SK-N-SH treated with all-trans-retinoic acid at 6 μM for 48 hours (cell line): ENCODE measurements around the gene CEP295NL.
"Not testable (repeated sequence)": the region's sequence is repeated elsewhere in the genome, so short reads cannot be mapped to it uniquely, and the experiment has no call there.

ENCODE experiments used
- ATAC-seq: fragments of 200-7000 bp; cut with Tn5 transposase; 3 replicates; pipeline ENCODE4 v1.9.1; 2020; ENCODE audit warnings: mild to moderate bottlenecking, moderate library complexity
- BACH2 ChIP-seq: fragments of 250-450 bp; sonication (Bioruptor Pico); IDR thresholded peaks from 2 replicates; pipeline ENCODE4 v1.9.0; 2021; ENCODE audit warnings: mild to moderate bottlenecking, borderline replicate concordance
- CSDC2 ChIP-seq: fragments of 250-450 bp; sonication (Bioruptor Pico); IDR thresholded peaks from 2 replicates; pipeline ENCODE4 v1.5.0; 2020; ENCODE audit warnings: mild to moderate bottlenecking, moderate library complexity
- ESRRG ChIP-seq: fragments of 250-450 bp; sonication (Bioruptor Pico); IDR thresholded peaks from 2 replicates; pipeline ENCODE4 v1.6.1; 2021; ENCODE audit warnings: mild to moderate bottlenecking
- ISL1 ChIP-seq: fragments of 250-450 bp; sonication (Bioruptor Pico); IDR thresholded peaks from 2 replicates; pipeline ENCODE4 v2.1.2; 2022; ENCODE audit warnings: mild to moderate bottlenecking, moderate library complexity
- OSR1 ChIP-seq: fragments of 250-450 bp; sonication (Bioruptor Pico); IDR thresholded peaks from 2 replicates; pipeline ENCODE4 v1.8.0; 2022; ENCODE audit warnings: moderate library complexity, mild to moderate bottlenecking, inconsistent platforms
- PPARA ChIP-seq: fragments of 250-450 bp; sonication (Bioruptor Pico); IDR thresholded peaks from 2 replicates; pipeline ENCODE4 v1.5.0; 2020; ENCODE audit warnings: mild to moderate bottlenecking, borderline replicate concordance
- RARB ChIP-seq: fragments of 250-450 bp; sonication (Bioruptor Pico); IDR thresholded peaks from 2 replicates; pipeline ENCODE4 v1.8.0; 2021; ENCODE audit warnings: mild to moderate bottlenecking, moderate library complexity
- SNAI2 ChIP-seq: fragments of 250-450 bp; sonication (Bioruptor Pico); IDR thresholded peaks from 2 replicates; pipeline ENCODE4 v1.5.0; 2020; ENCODE audit warnings: mild to moderate bottlenecking, moderate library complexity
- TCF4 ChIP-seq: fragments of 250-450 bp; sonication (Bioruptor Pico); IDR thresholded peaks from 2 replicates; pipeline ENCODE4 v1.8.0; 2021; ENCODE audit warnings: mild to moderate bottlenecking, moderate library complexity, borderline replicate concordance
- TOX ChIP-seq: fragments of 250-450 bp; sonication (Bioruptor Pico); IDR thresholded peaks from 2 replicates; pipeline ENCODE4 v1.8.0; 2021; ENCODE audit warnings: mild to moderate bottlenecking, moderate library complexity, borderline replicate concordance
- ZC3H10 ChIP-seq: fragments of 250-450 bp; sonication (Bioruptor Pico); IDR thresholded peaks from 2 replicates; pipeline ENCODE4 v1.5.1; 2021; ENCODE audit warnings: mild to moderate bottlenecking, moderate library complexity
- ZFP3 ChIP-seq: fragments of 250-450 bp; sonication (Bioruptor Pico); IDR thresholded peaks from 2 replicates; pipeline ENCODE4 v1.5.0; 2020; ENCODE audit warnings: mild to moderate bottlenecking, moderate library complexity
- ZFP30 ChIP-seq: fragments of 450-650 bp; formaldehyde crosslinking; IDR thresholded peaks from 2 replicates; pipeline ENCODE4 v1.5.0; 2022; ENCODE audit warnings: mild to moderate bottlenecking, moderate library complexity
- ZNF565 ChIP-seq: fragments of 450-650 bp; formaldehyde crosslinking; conservative IDR thresholded peaks from 2 replicates; pipeline ENCODE4 v1.5.0; 2020; ENCODE audit warnings: low read depth, mild to moderate bottlenecking, moderate library complexity
- ZNF70 ChIP-seq: fragments of 450-650 bp; formaldehyde crosslinking; IDR thresholded peaks from 2 replicates; pipeline ENCODE4 v1.5.0; 2020; ENCODE audit warnings: mild to moderate bottlenecking, moderate library complexity
- ZNF8 ChIP-seq: fragments of 450-650 bp; formaldehyde crosslinking; IDR thresholded peaks from 2 replicates; pipeline ENCODE4 v1.5.0; 2020; ENCODE audit warnings: mild to moderate bottlenecking, moderate library complexity
- TF ChIP-seq, protein P1 (sequence below): fragments of 250-450 bp; sonication (Bioruptor Pico); IDR thresholded peaks from 2 replicates; pipeline ENCODE4 v1.5.0; 2020; ENCODE audit warnings: mild to moderate bottlenecking, moderate library complexity
- TF ChIP-seq, protein P2 (sequence below): fragments of 250-450 bp; sonication (Bioruptor Pico); IDR thresholded peaks from 2 replicates; pipeline ENCODE4 v1.5.1; 2021; ENCODE audit warnings: mild to moderate bottlenecking, moderate library complexity
- TF ChIP-seq, protein P3 (sequence below): fragments of 250-450 bp; sonication (Bioruptor Pico); IDR thresholded peaks from 2 replicates; pipeline ENCODE4 v1.8.0; 2021; ENCODE audit warnings: low read depth, mild to moderate bottlenecking, moderate library complexity, borderline replicate concordance
- TF ChIP-seq, protein P4 (sequence below): fragments of 250-450 bp; sonication (Bioruptor Pico); IDR thresholded peaks from 2 replicates; pipeline ENCODE4 v1.8.0; 2020; ENCODE audit warnings: mild to moderate bottlenecking, moderate library complexity, borderline replicate concordance

The CEP295NL gene

DNA sequence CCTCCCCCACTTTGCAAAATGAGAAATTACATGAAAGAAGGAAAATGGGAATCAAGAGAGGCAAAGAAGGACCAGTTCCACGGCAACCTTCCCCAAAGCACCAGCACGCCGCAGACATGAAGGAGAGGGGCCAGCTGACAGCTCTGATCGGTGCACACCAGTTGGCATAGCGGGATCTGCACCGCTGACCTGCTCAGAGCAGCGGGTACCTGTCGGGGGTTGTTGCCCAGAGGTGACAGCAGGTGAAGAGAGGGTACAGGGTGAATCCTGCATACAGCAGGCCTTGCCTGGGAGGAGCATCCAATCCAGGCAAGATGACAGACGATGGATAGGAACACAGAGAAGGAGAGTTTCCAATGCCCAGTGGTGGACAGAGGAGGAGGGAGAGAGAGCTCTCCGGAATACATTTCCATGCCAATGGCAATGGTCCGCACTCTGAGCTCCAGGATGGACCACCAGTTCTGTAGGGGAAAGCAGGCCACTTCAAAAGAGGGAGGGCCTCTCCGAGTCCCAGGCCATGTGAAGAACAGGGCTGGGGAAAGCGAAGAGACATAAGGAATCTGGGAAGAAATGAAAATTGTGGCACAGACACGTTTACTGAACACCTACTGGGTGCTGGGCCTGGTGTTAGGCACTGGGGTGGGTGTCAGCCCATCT lies 24.0 kb downstream of the CEP295NL start (continued):
- TF ChIP-seq, protein P1, sequence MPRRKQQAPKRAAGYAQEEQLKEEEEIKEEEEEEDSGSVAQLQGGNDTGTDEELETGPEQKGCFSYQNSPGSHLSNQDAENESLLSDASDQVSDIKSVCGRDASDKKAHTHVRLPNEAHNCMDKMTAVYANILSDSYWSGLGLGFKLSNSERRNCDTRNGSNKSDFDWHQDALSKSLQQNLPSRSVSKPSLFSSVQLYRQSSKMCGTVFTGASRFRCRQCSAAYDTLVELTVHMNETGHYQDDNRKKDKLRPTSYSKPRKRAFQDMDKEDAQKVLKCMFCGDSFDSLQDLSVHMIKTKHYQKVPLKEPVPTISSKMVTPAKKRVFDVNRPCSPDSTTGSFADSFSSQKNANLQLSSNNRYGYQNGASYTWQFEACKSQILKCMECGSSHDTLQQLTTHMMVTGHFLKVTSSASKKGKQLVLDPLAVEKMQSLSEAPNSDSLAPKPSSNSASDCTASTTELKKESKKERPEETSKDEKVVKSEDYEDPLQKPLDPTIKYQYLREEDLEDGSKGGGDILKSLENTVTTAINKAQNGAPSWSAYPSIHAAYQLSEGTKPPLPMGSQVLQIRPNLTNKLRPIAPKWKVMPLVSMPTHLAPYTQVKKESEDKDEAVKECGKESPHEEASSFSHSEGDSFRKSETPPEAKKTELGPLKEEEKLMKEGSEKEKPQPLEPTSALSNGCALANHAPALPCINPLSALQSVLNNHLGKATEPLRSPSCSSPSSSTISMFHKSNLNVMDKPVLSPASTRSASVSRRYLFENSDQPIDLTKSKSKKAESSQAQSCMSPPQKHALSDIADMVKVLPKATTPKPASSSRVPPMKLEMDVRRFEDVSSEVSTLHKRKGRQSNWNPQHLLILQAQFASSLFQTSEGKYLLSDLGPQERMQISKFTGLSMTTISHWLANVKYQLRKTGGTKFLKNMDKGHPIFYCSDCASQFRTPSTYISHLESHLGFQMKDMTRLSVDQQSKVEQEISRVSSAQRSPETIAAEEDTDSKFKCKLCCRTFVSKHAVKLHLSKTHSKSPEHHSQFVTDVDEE (CRISPR knock-in tag): no peak
- no peak for TF ChIP-seq ISL1
- TF ChIP-seq TOX (CRISPR knock-in tag): no peak
- no peak for TF ChIP-seq ZFP3 (CRISPR knock-in tag)
- TF ChIP-seq RARB (CRISPR knock-in tag): no peak
- TF ChIP-seq ZNF565 (CRISPR knock-in tag): no peak
- TF ChIP-seq PPARA: no peak

DNA sequence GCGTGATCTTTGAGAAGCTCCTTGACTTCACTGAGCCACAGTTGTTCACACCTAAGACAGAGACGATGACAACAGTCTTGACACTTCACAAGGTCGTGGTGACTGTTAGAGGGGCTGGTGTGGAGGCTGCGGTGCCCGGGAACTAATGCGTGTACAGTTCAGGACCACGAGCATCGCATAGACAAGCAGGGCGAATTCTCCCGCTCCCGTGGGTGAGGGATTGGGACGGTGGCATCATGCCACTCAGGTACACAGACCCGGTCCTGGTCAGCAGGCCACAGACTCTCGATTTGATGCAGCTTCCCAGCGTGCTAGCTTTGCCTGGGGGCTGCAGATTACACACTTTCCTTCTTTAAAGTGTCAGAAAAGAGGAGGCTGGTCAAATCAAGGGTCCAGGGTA lies 24.7 kb downstream of the CEP295NL start:
- ATAC-seq: no peak
- TF ChIP-seq BACH2 (CRISPR knock-in tag): no peak
- no peak for TF ChIP-seq TCF4 (CRISPR knock-in tag)
- TF ChIP-seq ZNF565 (CRISPR knock-in tag): no peak
- no peak for TF ChIP-seq ZNF70
- TF ChIP-seq, protein P2, sequence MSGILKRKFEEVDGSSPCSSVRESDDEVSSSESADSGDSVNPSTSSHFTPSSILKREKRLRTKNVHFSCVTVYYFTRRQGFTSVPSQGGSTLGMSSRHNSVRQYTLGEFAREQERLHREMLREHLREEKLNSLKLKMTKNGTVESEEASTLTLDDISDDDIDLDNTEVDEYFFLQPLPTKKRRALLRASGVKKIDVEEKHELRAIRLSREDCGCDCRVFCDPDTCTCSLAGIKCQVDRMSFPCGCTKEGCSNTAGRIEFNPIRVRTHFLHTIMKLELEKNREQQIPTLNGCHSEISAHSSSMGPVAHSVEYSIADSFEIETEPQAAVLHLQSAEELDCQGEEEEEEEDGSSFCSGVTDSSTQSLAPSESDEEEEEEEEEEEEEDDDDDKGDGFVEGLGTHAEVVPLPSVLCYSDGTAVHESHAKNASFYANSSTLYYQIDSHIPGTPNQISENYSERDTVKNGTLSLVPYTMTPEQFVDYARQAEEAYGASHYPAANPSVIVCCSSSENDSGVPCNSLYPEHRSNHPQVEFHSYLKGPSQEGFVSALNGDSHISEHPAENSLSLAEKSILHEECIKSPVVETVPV (CRISPR knock-in tag): no peak
- no peak for TF ChIP-seq ZNF8 (CRISPR knock-in tag)
- no peak for TF ChIP-seq OSR1 (CRISPR knock-in tag)
- TF ChIP-seq ESRRG (CRISPR knock-in tag): no peak
- no peak for TF ChIP-seq SNAI2
- TF ChIP-seq, protein P3, sequence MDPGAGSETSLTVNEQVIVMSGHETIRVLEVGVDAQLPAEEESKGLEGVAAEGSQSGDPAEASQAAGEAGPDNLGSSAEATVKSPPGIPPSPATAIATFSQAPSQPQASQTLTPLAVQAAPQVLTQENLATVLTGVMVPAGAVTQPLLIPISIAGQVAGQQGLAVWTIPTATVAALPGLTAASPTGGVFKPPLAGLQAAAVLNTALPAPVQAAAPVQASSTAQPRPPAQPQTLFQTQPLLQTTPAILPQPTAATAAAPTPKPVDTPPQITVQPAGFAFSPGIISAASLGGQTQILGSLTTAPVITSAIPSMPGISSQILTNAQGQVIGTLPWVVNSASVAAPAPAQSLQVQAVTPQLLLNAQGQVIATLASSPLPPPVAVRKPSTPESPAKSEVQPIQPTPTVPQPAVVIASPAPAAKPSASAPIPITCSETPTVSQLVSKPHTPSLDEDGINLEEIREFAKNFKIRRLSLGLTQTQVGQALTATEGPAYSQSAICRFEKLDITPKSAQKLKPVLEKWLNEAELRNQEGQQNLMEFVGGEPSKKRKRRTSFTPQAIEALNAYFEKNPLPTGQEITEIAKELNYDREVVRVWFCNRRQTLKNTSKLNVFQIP (CRISPR knock-in tag): no peak
- TF ChIP-seq, protein P1 (CRISPR knock-in tag): no peak
- no peak for TF ChIP-seq ZC3H10 (CRISPR knock-in tag)
- TF ChIP-seq TOX (CRISPR knock-in tag): no peak
- no peak for TF ChIP-seq ISL1
- TF ChIP-seq CSDC2 (CRISPR knock-in tag): no peak
- no peak for TF ChIP-seq ZFP30 (CRISPR knock-in tag)
- TF ChIP-seq ZFP3 (CRISPR knock-in tag): no peak
- TF ChIP-seq, protein P4, sequence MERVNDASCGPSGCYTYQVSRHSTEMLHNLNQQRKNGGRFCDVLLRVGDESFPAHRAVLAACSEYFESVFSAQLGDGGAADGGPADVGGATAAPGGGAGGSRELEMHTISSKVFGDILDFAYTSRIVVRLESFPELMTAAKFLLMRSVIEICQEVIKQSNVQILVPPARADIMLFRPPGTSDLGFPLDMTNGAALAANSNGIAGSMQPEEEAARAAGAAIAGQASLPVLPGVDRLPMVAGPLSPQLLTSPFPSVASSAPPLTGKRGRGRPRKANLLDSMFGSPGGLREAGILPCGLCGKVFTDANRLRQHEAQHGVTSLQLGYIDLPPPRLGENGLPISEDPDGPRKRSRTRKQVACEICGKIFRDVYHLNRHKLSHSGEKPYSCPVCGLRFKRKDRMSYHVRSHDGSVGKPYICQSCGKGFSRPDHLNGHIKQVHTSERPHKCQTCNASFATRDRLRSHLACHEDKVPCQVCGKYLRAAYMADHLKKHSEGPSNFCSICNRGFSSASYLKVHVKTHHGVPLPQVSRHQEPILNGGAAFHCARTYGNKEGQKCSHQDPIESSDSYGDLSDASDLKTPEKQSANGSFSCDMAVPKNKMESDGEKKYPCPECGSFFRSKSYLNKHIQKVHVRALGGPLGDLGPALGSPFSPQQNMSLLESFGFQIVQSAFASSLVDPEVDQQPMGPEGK (CRISPR knock-in tag): no peak

DNA sequence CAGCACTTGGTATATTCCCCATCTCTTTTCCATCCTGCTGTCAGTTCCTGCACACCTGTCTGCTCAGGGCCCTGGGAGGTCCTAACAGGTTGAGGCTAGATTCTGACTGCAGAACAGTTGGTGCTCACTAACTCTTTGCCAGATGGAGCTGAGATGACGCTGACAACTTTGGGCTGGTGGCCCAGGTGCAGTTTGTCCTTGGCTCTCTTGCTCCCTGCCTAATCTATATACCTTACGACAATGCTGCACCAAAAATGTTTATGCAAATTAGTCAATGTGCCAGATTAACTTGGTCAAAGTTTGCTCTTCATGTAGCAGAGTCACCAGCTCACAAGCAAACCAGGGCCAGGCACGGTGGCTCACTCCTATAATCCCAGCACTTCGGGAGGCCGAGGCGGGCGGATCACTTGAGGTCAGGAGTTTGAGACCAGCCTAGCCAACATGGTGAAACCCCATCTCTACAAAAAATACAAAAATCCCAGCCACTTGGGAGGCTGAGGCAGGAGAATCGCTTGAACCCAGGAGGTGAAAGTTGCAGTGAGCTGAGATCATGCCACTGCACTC lies 26.0 kb downstream of the CEP295NL start:
- ATAC-seq: not testable (repeated sequence)
